Measurements from ENCODE around the gene IL17RC.

IL17RC gene

GRCh38 chr3:9918261-9919038 lies 1.6 kb downstream of the IL17RC start:
- Histone ChIP-seq H3K27me3 (no peaks in the 10 kb centered on the region), H3K4me1 (peaks cover 5% of the 10 kb centered on the region; the same call in 1 of the 2 replicates), H3K4me3 (ENCODE audit: low read depth, low read length) (no peak overlapping the region), H3K9me3 (no peaks in the 10 kb centered on the region), H3K36me3 (no peaks in the 10 kb centered on the region)
- TF ChIP-seq CTCF (IDR thresholded peaks at IDR 0.05; ENCODE audit: low read depth, low read length): no peak
- DNase-seq: no peak

GRCh38 chr3:9928158-9928557 lies 11.3 kb downstream of the IL17RC start:
- H3K9me3 ChIP-seq: no peaks in the 10 kb centered on the region
- no peak overlapping the region for H3K4me3 ChIP-seq (ENCODE audit: low read depth, low read length)
- TF ChIP-seq CTCF (IDR thresholded peaks at IDR 0.05; ENCODE audit: low read depth, low read length): no peak

GRCh38 chr3:9930804-9931418 lies 14.0 kb downstream of the IL17RC start:
- H3K4me1 ChIP-seq: no peaks in the 10 kb centered on the region; the same call in 1 of the 2 replicates
- DNase-seq: no peak
- H3K36me3 ChIP-seq: no peaks in the 10 kb centered on the region
- TF ChIP-seq CTCF (IDR thresholded peaks at IDR 0.05; ENCODE audit: low read depth, low read length): no peak
- H3K9me3 ChIP-seq: no peaks in the 10 kb centered on the region
- no peaks in the 10 kb centered on the region for H3K27me3 ChIP-seq
- no peak overlapping the region for H3K4me3 ChIP-seq (ENCODE audit: low read depth, low read length)

More at GRCh38 chr3:9928158-9928557, 11.3 kb downstream of the IL17RC start:
- Histone ChIP-seq H3K36me3 (no peaks in the 10 kb centered on the region), H3K27me3 (no peaks in the 10 kb centered on the region), H3K4me1 (no peaks in the 10 kb centered on the region; the same call in 1 of the 2 replicates)
- no peak for DNase-seq

GRCh38 chr3:9932535-9932842 lies 15.6 kb downstream of the IL17RC start:
- Histone ChIP-seq H3K9me3 (no peaks in the 10 kb centered on the region), H3K4me3 (ENCODE audit: low read depth, low read length) (peak overlapping the region; percentile 58), H3K36me3 (no peaks in the 10 kb centered on the region), H3K27me3 (no peaks in the 10 kb centered on the region), H3K4me1 (no peaks in the 10 kb centered on the region; the same call in 1 of the 2 replicates)
- DNase-seq: no peak
- TF ChIP-seq CTCF (IDR thresholded peaks at IDR 0.05; ENCODE audit: low read depth, low read length): no peak

- DNase-seq: peak; percentile 80
- Histone ChIP-seq H3K36me3 (no peaks in the 10 kb centered on the region), H3K9me3 (no peaks in the 10 kb centered on the region), H3K4me1 (no peaks in the 10 kb centered on the region; the same call in 1 of the 2 replicates), H3K4me3 (ENCODE audit: low read depth, low read length) (peak overlapping the region; percentile 58), H3K27me3 (no peaks in the 10 kb centered on the region)
- peak; percentile 62 for TF ChIP-seq CTCF (IDR thresholded peaks at IDR 0.05; ENCODE audit: low read depth, low read length)
Measured at GRCh38 chr3:9932843-9933560, 16.1 kb downstream of the IL17RC start.
